ENCODE measurements around the gene TNFSF13B.
A peak's percentile ranks its signal among the peaks of the same experiment; 100 is the strongest.
"Not testable (repeated sequence)": the region's sequence is repeated elsewhere in the genome, so short reads cannot be mapped to it uniquely, and the experiment has no call there.

TNFSF13B gene

GRCh38 chr13:108283110-108283509 is 13.6 kb downstream of the TNFSF13B start:
- DNase-seq, result no peak

DNA sequence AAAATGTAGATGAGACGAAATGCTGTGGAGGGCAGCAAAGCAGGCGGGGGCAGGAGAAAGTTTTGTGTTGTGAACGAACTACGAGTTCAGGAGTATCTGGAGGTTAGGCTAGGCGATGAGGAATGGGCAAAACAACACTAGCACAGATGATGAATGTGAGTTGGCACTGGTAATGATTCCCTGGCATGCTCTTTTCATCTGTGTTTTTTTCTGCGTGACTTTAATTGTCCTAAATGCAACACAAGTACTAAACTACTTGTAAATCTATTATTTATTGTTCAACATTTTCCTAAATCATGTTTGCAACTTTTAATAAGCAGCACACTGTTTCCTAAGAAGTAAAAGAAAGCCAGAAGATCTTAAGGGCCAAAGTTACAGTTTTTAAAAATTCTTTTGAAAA is 19.2 kb downstream of the TNFSF13B start:
- DNase-seq, result no peak

DNA sequence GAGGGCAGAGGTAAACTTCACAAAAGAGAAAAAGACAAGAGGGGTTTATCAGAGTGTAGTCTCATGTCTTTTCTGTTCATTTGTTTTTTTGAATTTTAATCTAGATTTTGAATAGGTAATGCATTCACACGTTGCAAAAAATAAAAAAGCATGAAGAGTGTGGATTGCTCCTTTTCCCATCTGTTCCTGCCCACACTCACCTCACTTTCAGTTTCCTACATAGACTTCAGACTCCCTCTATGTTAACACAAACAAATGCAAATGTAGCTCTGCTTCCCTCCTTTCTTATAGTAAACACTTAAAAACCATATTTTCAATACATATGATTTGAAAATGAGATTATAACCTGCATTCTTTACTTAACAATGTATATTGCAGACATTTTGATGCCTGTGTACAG is 20.3 kb downstream of the TNFSF13B start:
- no peak for DNase-seq

- no peak for DNase-seq
Measured at GRCh38 chr13:108297114-108297513, 27.6 kb downstream of the TNFSF13B start.

DNA sequence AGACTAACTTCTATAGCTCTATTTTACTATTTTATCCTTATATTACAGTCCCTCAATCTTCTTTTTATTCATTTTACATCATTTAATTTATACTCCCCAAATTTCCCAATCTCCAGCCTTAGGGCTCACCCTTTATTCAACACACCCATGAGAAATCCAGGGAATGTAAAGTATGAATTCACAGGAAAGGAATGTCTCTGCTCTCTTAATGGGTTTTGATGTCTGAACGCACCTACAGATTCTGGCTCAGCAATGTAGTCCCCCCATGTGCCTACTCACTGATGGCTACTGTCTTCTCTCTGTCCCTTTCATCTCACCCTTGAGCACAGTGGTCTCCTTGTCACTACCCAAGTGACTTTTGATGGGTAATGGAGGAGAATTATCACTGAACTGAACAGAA is 32.8 kb downstream of the TNFSF13B start:
- no peak for DNase-seq

DNA sequence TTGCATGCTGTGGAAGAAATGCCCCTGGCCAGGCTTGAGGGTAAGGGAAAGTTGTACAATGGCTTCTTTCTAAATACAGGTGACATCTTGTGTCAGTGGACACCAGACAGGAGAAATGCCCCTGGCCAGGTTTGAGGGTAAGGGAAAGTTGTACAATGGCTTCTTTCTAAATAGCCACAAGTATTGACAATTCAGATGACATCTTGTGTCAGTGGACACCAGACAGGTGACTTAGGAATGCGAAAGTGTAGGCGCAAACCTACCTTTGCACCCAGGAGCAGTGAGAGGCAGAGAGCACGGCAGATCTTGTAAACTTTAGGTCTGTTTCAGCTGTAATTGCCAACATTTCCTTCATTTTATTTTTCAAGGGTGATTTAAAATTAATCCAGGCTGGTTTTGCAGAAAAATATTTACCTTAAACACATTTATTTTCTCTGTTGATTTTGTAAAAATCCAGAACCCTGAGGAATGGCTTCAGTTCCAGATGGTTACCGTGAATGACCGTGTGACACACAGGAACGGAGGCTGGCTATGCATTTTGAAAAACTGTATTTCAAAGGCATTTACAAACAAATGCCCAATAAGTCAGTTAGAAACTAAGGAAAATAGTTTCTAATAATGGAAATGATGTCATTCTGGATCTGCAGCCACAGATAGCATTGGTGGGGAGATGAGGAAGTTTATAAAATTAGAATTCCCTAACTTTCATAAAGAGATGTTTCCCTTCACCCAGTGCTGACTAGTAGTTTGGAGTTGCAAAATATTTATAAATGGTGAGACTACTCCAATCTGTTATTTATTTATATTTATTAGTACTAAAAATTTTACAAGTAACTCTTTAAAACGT is 34.9 kb downstream of the TNFSF13B start:
- DNase-seq, result no peak

GRCh38 chr13:108305655-108306054 is 36.1 kb downstream of the TNFSF13B start:
- DNase-seq, result no peak

GRCh38 chr13:108306860-108307259 is 37.3 kb downstream of the TNFSF13B start:
- no peak for DNase-seq

DNA sequence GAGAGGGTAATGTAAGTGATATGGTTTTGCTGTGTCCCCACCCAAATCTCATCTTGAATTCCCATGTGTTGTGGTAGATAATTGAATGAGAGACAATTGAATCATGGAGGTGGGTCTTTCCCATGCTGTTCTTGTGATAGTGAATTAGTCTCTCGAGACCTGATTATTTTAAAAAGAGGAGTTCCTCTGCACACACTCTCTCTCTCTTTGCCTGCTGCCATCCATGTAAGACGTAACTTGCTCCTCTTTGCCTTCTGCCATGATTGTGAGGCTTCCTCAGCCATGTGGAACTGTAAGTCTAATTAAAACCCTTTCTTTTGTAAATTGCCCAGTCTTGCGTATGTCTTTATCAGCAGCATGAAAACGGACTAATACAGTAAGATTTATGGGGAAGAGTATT is 42.1 kb downstream of the TNFSF13B start:
- DNase-seq, result not testable (repeated sequence)

DNA sequence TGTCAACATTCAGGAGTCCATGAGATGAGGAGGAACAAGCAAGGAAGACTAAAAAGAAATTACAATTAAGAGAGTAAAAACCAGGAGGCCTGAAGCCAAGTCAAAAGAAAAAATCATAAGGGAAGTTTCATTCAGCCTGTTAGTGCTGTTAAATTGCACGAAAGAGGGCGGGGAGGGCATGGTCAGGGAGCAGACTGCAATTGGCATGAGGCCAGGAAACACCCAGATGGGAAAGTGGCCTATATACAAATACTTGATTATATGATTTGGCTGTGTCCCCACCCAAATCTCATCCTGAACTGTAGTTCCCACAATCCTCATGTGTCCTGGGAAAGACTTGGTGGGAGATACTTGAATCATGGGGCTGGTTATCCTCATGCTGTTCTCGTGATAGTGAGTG is 43.9 kb downstream of the TNFSF13B start:
- peak; percentile 36 for DNase-seq

DNA sequence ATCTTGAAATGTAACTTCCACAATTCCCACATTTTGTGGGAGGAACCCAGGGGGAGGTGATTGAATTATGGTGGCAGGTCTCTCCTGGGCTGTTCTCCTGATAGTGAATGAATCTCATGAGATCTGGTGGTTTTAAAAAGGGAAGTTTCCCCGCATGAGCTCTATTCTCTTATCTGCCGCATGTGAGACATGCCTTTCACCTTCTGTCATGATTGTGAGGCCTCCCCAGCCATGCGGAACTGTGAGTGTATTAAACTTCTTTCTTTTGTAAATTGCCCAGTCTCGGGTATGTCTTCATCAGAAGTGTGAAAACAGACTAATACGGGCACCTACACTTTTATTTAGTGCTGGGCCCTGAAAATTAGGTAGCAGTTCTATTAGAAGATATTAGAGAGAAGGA is 45.8 kb downstream of the TNFSF13B start:
- DNase-seq, result no peak

- no peak for DNase-seq
Measured at GRCh38 chr13:108315991-108316390, 46.5 kb downstream of the TNFSF13B start.

- no peak for DNase-seq
Measured at GRCh38 chr13:108316413-108316812, 46.9 kb downstream of the TNFSF13B start.

DNA sequence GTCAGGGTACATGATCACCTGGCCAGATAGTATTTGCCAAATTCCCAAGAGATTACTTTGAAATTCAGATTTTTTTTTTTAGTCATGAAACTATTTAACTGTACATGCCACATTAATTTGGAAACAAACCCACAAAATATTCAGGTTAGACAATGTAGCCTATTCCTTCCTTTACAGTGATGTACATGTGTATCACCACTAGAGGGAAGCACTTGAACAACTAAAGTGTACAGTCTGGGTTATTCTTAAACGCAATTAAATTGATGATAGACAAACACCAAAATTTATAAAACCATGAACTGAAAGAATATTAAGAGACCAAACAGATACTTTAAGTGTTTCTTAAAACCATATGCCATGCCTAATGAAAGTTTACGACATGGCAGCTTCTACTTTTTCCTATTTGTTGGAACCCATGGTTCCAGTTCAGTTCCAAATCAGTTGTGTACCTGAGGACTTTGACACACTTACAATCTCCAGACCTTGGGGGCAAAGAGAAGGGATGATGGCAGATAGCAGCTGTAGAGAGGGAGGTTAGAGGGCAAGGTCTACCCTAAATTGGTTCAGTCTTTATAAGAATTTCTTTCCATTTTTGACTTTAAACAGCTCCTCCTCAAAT is 52.8 kb downstream of the TNFSF13B start:
- DNase-seq, result peak; percentile 78

DNA sequence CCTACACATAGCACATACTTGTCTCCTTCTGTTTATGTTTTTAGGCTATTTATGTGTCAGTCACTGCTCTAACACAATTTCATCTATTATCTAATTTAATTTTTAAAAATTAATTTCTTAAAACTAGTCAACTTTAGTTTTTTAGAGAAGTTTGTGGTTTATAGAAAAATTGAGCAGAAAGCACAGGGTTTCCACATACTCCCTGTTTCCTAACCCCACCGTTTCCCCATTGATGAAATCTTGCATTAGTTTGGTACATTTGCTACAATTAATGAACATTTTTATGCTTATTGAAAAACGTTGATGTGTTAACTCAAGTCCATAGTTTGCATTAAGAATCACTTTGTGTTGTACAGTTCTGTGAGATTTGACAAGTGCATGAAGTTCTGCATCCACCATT is 53.5 kb downstream of the TNFSF13B start:
- DNase-seq, result no peak

GRCh38 chr13:108325863-108326262 is 56.3 kb downstream of the TNFSF13B start:
- DNase-seq, result no peak

- DNase-seq, result no peak
Measured at GRCh38 chr13:108326309-108326708, 56.8 kb downstream of the TNFSF13B start.

- DNase-seq, result no peak
Measured at GRCh38 chr13:108328848-108329247, 59.3 kb downstream of the TNFSF13B start.

GRCh38 chr13:108332791-108333190 is 63.3 kb downstream of the TNFSF13B start:
- DNase-seq, result no peak

DNA sequence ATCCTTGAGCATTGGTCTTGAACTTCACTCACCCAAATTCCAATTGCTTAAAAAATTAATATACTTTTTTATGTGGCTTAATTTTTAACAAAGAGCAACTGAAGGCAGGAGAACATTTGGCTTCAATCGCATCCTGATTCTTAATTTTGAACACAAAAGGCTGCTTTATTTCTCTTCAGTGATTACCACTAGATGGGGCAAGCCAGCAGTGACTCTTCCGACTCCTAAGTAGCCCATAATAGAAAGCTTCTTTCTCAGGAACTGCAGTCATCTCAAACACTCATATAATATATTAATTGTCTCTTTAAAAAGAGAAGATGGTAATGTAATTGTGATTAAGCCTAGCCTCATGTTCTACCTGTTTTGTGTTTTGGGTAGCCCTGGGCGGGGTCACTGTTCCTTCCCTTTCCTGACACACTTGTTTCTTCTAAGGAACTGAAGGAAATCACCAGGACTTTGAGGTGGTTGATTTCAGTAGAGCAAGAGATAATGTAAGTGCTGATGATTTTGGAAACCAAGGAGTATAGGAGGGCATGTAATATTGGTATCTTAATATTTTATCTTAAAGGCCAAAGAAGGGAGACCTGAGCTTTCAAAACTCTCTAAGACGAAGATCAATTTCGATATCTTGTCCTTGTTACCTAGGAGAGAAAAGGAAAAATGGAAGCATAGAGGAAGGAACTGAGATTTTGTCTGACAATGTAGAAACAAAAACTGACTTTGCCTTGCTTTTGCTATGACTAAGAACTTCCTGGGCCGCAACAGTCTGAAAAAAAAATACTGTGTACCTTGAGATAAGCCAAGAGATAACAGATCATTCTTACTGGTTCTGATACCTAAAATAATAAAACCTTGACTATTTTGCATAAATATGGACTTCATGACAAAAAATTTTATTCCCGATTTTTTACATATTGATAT is 73.1 kb downstream of the TNFSF13B start:
- peak; percentile 74 for DNase-seq

GRCh38 chr13:108345016-108345415 is 75.5 kb downstream of the TNFSF13B start:
- no peak for DNase-seq

DNA sequence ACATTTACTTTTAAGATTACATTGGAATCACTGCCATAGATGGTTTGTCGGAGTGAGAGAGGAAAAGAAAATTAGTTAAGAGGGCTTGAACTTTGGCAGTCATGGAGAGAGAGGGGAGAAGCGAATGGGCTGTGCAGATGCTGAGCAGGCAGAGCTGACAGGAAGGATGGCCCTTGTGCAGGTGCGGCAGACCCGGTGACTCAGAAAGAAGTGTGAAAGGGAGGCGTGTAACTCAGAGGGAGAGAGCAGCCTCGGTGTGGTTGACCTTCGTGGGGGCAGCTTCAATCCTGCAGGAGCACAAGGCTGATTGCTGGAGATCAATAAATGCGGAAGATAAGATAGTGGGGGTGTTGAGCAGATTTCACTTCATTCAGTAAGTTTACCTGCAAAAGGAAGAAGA is 76.9 kb downstream of the TNFSF13B start:
- no peak for DNase-seq

GRCh38 chr13:108349269-108349668 is 79.8 kb downstream of the TNFSF13B start:
- no peak for DNase-seq

GRCh38 chr13:108350579-108350978 is 81.1 kb downstream of the TNFSF13B start:
- DNase-seq, result no peak
